HCT116 (cell line): Measurements from ENCODE around the gene SLTM. TPM values are rescaled to one million over a fixed set of nuclear protein-coding genes. Genes with fewer than 3 reads are reported as not detected.

ENCODE experiments used
- ATAC-seq: fragments of 200-7000 bp; cut with Tn5 transposase; 2 replicates; pipeline ENCODE4 v1.9.1; 2020; ENCODE audit warnings: mild to moderate bottlenecking, moderate library complexity
- BruUV-seq: library from RNA; stranded (reverse); fragments of 400-500 nt; replicated peaks from 2 replicates; lab custom pipeline; 2021; lab: Mats Ljungman, UMichigan
- CTCF ChIA-PET: fragments of 300-600 bp; sonication (Branson Sonifier 250); formaldehyde crosslinking; loops from one replicate; lab custom pipeline; 2021; ENCODE audit warnings: antibody characterized with exemption; lab: Charles Lee
- POLR2A ChIA-PET: fragments of 300-600, 350-600 bp; sonication (Branson Sonifier 250); formaldehyde crosslinking; loops from one replicate; lab custom pipeline; 2021; ENCODE audit warnings: antibody characterized with exemption; lab: Charles Lee
- RAD21 ChIA-PET, 2 experiments: fragments of 300-600 bp; sonication (Branson Sonifier 250); formaldehyde crosslinking; loops; one replicate each; lab custom pipeline; 2023; ENCODE audit warnings: low total read pairs in 2 of 2; ENCODE audit not compliant: uncharacterized antibody in 2 of 2, unreplicated experiment in 2 of 2, low non-redundant PET in 1 of 2; lab: Charles Lee
- DNase-seq: peaks from one replicate; pipeline ENCODE4 v3.0.0-alpha.2; 2010; ENCODE audit warnings: low read depth, low spot score
- H2AFZ ChIP-seq: fragments of 200-600 bp; shearing (Covaris generic), sonication (generic); 2 replicates; pipeline ENCODE4 v1.6.1; 2017; ENCODE audit warnings: low read depth, mixed run types, mixed read lengths, antibody characterized with exemption, low read length; ENCODE audit not compliant: poor library complexity, severe bottlenecking
- H3K27ac ChIP-seq: 2 replicates; pipeline ENCODE4 v1.5.1; 2012; ENCODE audit warnings: low read depth, low read length
- H3K27me3 ChIP-seq: fragments of 200-600 bp; sonication (generic); 2 replicates; pipeline ENCODE4 v1.6.1; 2016; ENCODE audit warnings: mixed run types, low read length, mixed read lengths; ENCODE audit not compliant: insufficient read depth
- H3K36me3 ChIP-seq, 2 experiments: fragments of 200-500 bp in 1 of 2; fragments of 200-600 bp in 1 of 2; sonication (Bioruptor generic) in 1 of 2; sonication (generic) in 1 of 2; 2 replicates each; pipeline versions ENCODE4 v1.5.1 to v1.6.1; 2014 to 2016; ENCODE audit warnings: low read length in 2 of 2, inconsistent platforms in 1 of 2, mixed read lengths in 1 of 2, mixed run types in 1 of 2; ENCODE audit not compliant: insufficient read depth in 2 of 2, control insufficient read depth in 1 of 2
- H3K4me1 ChIP-seq, 2 experiments: fragments of 200-600 bp in 1 of 2; sonication (generic) in 1 of 2; 2 replicates each; pipeline versions ENCODE4 v1.5.1 to v1.6.1; 2012 to 2017; ENCODE audit warnings: low read length in 2 of 2, inconsistent platforms in 1 of 2, mild to moderate bottlenecking in 1 of 2, mixed read lengths in 1 of 2, mixed run types in 1 of 2, moderate library complexity in 1 of 2; ENCODE audit not compliant: insufficient read depth in 2 of 2, control insufficient read depth in 1 of 2
- H3K4me2 ChIP-seq: fragments of 200-600 bp; sonication (generic); 2 replicates; pipeline ENCODE4 v1.6.1; 2017; ENCODE audit warnings: mixed run types, low read length, mixed read lengths
- H3K4me3 ChIP-seq, 2 experiments: fragments of 200-600 bp in 1 of 2; sonication (generic) in 1 of 2; replicated peaks in 1 of 2; 2 replicates each; pipeline ENCODE4 v1.5.1; 2011 to 2016; ENCODE audit warnings: low read length in 2 of 2, control low read depth in 1 of 2, low read depth in 1 of 2, mild to moderate bottlenecking in 1 of 2, mixed read lengths in 1 of 2, mixed run types in 1 of 2
- H3K79me2 ChIP-seq: fragments of 200-600 bp; sonication (generic); 2 replicates; pipeline ENCODE4 v1.6.1; 2017; ENCODE audit warnings: mild to moderate bottlenecking, mixed run types, low read length, moderate library complexity, mixed read lengths; ENCODE audit not compliant: insufficient read depth
- H3K9ac ChIP-seq: fragments of 200-600 bp; sonication (generic); 2 replicates; pipeline ENCODE4 v1.6.1; 2016; ENCODE audit warnings: low read length, mixed read lengths
- H3K9me2 ChIP-seq: fragments of 200-600 bp; sonication (generic), shearing (Covaris generic); 2 replicates; pipeline ENCODE4 v1.6.1; 2017; ENCODE audit warnings: mixed run types, mild to moderate bottlenecking, moderate library complexity; ENCODE audit not compliant: insufficient read depth
- H3K9me3 ChIP-seq, 2 experiments: fragments of 200-500 bp in 1 of 2; fragments of 200-600 bp in 1 of 2; sonication (Bioruptor generic) in 1 of 2; sonication (generic) in 1 of 2; 2 replicates each; pipeline ENCODE4 v1.6.1; 2014 to 2017; ENCODE audit warnings: low read length in 2 of 2, mixed read lengths in 2 of 2, inconsistent platforms in 1 of 2, low read depth in 1 of 2, mild to moderate bottlenecking in 1 of 2, mixed run types in 1 of 2, moderate library complexity in 1 of 2; ENCODE audit not compliant: control insufficient read depth in 1 of 2, insufficient read depth in 1 of 2
- H4K20me1 ChIP-seq: fragments of 200-600 bp; sonication (generic), shearing (Covaris generic); 2 replicates; pipeline ENCODE4 v1.6.1; 2017; ENCODE audit warnings: mixed run types, mild to moderate bottlenecking, moderate library complexity; ENCODE audit not compliant: insufficient read depth
- CBX3 ChIP-seq: IDR thresholded peaks from 2 replicates; pipeline ENCODE4 v1.6.1; 2012; ENCODE audit warnings: low read depth
- CEBPB ChIP-seq: IDR thresholded peaks from 2 replicates; pipeline ENCODE4 v1.6.1; 2012; ENCODE audit warnings: low read depth
- ELF1 ChIP-seq: IDR thresholded peaks from 2 replicates; pipeline ENCODE4 v1.6.1; 2012; ENCODE audit warnings: low read depth, borderline replicate concordance
- EZH2 ChIP-seq: fragments of 200-600 bp; sonication (generic); IDR thresholded peaks from 2 replicates; pipeline ENCODE4 v1.6.1; 2017; ENCODE audit warnings: antibody characterized with exemption, mixed run types
- EZH2phosphoT487 ChIP-seq: fragments of 200-600 bp; IDR thresholded peaks from 2 replicates; pipeline ENCODE4 v1.6.1; 2018; ENCODE audit warnings: antibody characterized with exemption, borderline replicate concordance
- FOSL1 ChIP-seq: IDR thresholded peaks from 2 replicates; pipeline ENCODE4 v1.6.1; 2012; ENCODE audit warnings: low read depth
- JUND ChIP-seq: IDR thresholded peaks from 2 replicates; pipeline ENCODE4 v1.6.1; 2012
- POLR2A ChIP-seq: IDR thresholded peaks from 2 replicates; pipeline ENCODE4 v1.7.0; 2011; ENCODE audit warnings: borderline replicate concordance; ENCODE audit not compliant: insufficient read depth, insufficient read length; ENCODE audit errors: extremely low read depth
- RAD21 ChIP-seq: IDR thresholded peaks from 2 replicates; pipeline ENCODE4 v1.6.1; 2012; ENCODE audit warnings: low read depth, mild to moderate bottlenecking
- SIN3A ChIP-seq: IDR thresholded peaks from 2 replicates; pipeline ENCODE4 v1.6.1; 2012; ENCODE audit warnings: low read depth
- SP1 ChIP-seq: IDR thresholded peaks from 2 replicates; pipeline ENCODE4 v1.6.1; 2012; ENCODE audit warnings: low read depth
- SRF ChIP-seq: IDR thresholded peaks from 2 replicates; pipeline ENCODE4 v1.6.1; 2012; ENCODE audit warnings: low read depth
- TCF7L2 ChIP-seq: IDR thresholded peaks from 2 replicates; pipeline ENCODE4 v1.7.0; 2011; ENCODE audit warnings: borderline replicate concordance, inconsistent platforms; ENCODE audit not compliant: insufficient read depth, insufficient read length; ENCODE audit errors: extremely low read depth
- YY1 ChIP-seq: IDR thresholded peaks from 2 replicates; pipeline ENCODE4 v1.6.1; 2011; ENCODE audit warnings: low read length, low read depth, moderate library complexity, mild to moderate bottlenecking; ENCODE audit not compliant: insufficient replicate concordance; ENCODE audit errors: extremely low read depth
- ZFX ChIP-seq: fragments of 450-650 bp; IDR thresholded peaks from 2 replicates; pipeline ENCODE4 v1.6.1; 2017
- ZNF274 ChIP-seq: fragments of 200-500 bp; sonication (Bioruptor generic); IDR thresholded peaks from 2 replicates; pipeline ENCODE4 v1.6.1; 2014; ENCODE audit warnings: mild to moderate bottlenecking, low read depth, low read length, inconsistent platforms
- intact Hi-C: fragments of 100-400 bp; cut with micrococcal nuclease; formaldehyde crosslinking; loops from 2 replicates; pipeline ENCODE4 v1.10.0; 2022
- total RNA-seq: library from RNA; stranded (reverse); gene quantifications from one replicate; pipeline ENCODE4 v1.2.1, GENCODE V29; 2021; ENCODE audit not compliant: unreplicated experiment
- TF ChIP-seq, protein P1 (sequence below): IDR thresholded peaks from 2 replicates; pipeline ENCODE4 v1.6.1; 2012
- TF ChIP-seq, protein P2 (sequence below): IDR thresholded peaks from 2 replicates; pipeline ENCODE4 v1.6.1; 2012; ENCODE audit warnings: low read depth
- TF ChIP-seq, protein P3 (sequence below): IDR thresholded peaks from 2 replicates; pipeline ENCODE4 v1.6.1; 2012
- TF ChIP-seq, protein P4 (sequence below): IDR thresholded peaks from 2 replicates; pipeline ENCODE4 v1.6.1; 2011; ENCODE audit warnings: mild to moderate bottlenecking, low read length, moderate library complexity; ENCODE audit not compliant: insufficient replicate concordance; ENCODE audit errors: extremely low read depth

Gene SLTM
- total RNA-seq, 1 experiment from 2014 or later: 88.7 TPM

DNA sequence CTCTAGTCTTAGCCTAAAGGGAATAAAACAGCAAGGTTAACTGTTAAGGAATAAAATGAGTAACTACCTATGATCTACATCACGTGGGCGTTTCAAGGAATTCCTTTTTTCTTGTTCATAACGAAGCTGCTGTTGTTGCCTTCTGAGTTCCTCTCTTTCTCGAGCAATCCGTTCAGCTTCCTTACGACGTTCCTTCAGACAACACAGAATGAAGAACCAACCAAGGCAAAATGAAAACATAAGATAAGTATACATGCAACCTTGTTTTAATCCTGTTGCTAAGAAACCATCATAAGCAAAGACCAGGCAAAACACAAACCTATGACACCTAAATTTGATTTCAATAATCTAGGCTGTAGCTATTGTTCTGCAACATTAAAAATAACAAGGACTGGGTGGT, 44.1 kb downstream of the SLTM start:
- ChIA-PET POLR2A (no interaction called here), CTCF (interaction anchor here (0.6 to 1.5 kb wide), 2 partner anchors 21 to 23 kb away, joined by 4 to 5 read pairs; no protein-coding TSS in a partner anchor), RAD21 (no interaction called here)
- Histone ChIP-seq H3K9ac (no peak overlapping the region), H4K20me1 (no peaks in the 10 kb centered on the region), H3K27ac (no peak overlapping the region), H3K27me3 (no peaks in the 10 kb centered on the region), H3K4me1 (no peaks in the 10 kb centered on the region), H3K4me3 (no peak overlapping the region), H3K4me2 (no peak overlapping the region), H3K9me2 (no peaks in the 10 kb centered on the region), H3K79me2 (peaks cover 19% of the 10 kb centered on the region; the same call in 1 of the 2 replicates), H3K9me3 (no peaks in the 10 kb centered on the region), H2AFZ (no peak overlapping the region), H3K36me3 (peaks cover 63 to 77% of the 10 kb centered on the region in 2 experiments)
- DNase-seq: no peak
- TF ChIP-seq, protein P1, sequence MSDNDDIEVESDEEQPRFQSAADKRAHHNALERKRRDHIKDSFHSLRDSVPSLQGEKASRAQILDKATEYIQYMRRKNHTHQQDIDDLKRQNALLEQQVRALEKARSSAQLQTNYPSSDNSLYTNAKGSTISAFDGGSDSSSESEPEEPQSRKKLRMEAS: no peak
- TF ChIP-seq FOSL1 (no peak), ZNF274 (no peak), TCF7L2 (no peak), YY1 (no peak), RAD21 (no peak), EZH2phosphoT487 (no peak), ELF1 (no peak), SP1 (no peak), ZFX (no peak), POLR2A (no peak), SRF (no peak), CBX3 (no peak), SIN3A (no peak), JUND (no peak), CEBPB (no peak), EZH2 (no peak)
- TF ChIP-seq, protein P2, sequence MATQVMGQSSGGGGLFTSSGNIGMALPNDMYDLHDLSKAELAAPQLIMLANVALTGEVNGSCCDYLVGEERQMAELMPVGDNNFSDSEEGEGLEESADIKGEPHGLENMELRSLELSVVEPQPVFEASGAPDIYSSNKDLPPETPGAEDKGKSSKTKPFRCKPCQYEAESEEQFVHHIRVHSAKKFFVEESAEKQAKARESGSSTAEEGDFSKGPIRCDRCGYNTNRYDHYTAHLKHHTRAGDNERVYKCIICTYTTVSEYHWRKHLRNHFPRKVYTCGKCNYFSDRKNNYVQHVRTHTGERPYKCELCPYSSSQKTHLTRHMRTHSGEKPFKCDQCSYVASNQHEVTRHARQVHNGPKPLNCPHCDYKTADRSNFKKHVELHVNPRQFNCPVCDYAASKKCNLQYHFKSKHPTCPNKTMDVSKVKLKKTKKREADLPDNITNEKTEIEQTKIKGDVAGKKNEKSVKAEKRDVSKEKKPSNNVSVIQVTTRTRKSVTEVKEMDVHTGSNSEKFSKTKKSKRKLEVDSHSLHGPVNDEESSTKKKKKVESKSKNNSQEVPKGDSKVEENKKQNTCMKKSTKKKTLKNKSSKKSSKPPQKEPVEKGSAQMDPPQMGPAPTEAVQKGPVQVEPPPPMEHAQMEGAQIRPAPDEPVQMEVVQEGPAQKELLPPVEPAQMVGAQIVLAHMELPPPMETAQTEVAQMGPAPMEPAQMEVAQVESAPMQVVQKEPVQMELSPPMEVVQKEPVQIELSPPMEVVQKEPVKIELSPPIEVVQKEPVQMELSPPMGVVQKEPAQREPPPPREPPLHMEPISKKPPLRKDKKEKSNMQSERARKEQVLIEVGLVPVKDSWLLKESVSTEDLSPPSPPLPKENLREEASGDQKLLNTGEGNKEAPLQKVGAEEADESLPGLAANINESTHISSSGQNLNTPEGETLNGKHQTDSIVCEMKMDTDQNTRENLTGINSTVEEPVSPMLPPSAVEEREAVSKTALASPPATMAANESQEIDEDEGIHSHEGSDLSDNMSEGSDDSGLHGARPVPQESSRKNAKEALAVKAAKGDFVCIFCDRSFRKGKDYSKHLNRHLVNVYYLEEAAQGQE: no peak
- TF ChIP-seq, protein P3, sequence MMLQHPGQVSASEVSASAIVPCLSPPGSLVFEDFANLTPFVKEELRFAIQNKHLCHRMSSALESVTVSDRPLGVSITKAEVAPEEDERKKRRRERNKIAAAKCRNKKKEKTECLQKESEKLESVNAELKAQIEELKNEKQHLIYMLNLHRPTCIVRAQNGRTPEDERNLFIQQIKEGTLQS: no peak
- TF ChIP-seq, protein P4, sequence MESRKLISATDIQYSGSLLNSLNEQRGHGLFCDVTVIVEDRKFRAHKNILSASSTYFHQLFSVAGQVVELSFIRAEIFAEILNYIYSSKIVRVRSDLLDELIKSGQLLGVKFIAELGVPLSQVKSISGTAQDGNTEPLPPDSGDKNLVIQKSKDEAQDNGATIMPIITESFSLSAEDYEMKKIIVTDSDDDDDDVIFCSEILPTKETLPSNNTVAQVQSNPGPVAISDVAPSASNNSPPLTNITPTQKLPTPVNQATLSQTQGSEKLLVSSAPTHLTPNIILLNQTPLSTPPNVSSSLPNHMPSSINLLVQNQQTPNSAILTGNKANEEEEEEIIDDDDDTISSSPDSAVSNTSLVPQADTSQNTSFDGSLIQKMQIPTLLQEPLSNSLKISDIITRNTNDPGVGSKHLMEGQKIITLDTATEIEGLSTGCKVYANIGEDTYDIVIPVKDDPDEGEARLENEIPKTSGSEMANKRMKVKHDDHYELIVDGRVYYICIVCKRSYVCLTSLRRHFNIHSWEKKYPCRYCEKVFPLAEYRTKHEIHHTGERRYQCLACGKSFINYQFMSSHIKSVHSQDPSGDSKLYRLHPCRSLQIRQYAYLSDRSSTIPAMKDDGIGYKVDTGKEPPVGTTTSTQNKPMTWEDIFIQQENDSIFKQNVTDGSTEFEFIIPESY: no peak
- intact Hi-C loops: no loop called here
- ATAC-seq: no peak
- BruUV-seq: no TSS peak
